SW480 (cell line): ENCODE measurements around the gene HSD17B4.
A peak's percentile ranks its signal among the peaks of the same experiment; 100 is the strongest.
"Not testable (repeated sequence)": the region's sequence is repeated elsewhere in the genome, so short reads cannot be mapped to it uniquely, and the experiment has no call there.

Source experiments
- DNase-seq: peaks from one replicate; pipeline ENCODE4 v3.0.0-alpha.2; 2016; ENCODE audit warnings: low spot score

The HSD17B4 gene, protein sequence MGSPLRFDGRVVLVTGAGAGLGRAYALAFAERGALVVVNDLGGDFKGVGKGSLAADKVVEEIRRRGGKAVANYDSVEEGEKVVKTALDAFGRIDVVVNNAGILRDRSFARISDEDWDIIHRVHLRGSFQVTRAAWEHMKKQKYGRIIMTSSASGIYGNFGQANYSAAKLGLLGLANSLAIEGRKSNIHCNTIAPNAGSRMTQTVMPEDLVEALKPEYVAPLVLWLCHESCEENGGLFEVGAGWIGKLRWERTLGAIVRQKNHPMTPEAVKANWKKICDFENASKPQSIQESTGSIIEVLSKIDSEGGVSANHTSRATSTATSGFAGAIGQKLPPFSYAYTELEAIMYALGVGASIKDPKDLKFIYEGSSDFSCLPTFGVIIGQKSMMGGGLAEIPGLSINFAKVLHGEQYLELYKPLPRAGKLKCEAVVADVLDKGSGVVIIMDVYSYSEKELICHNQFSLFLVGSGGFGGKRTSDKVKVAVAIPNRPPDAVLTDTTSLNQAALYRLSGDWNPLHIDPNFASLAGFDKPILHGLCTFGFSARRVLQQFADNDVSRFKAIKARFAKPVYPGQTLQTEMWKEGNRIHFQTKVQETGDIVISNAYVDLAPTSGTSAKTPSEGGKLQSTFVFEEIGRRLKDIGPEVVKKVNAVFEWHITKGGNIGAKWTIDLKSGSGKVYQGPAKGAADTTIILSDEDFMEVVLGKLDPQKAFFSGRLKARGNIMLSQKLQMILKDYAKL

GRCh38 chr5:119452373-119453039 is at the start of gene HSD17B4:
Gene HSD17B4, plus strand, starts transcription at chr5:119452497. Its CDS starts 79 bp downstream, at chr5:119452576.
- peak; percentile 85 for DNase-seq

- no peak for DNase-seq
Observed at GRCh38 chr5:119402555-119402954, 49.7 kb upstream of the HSD17B4 start.

DNA sequence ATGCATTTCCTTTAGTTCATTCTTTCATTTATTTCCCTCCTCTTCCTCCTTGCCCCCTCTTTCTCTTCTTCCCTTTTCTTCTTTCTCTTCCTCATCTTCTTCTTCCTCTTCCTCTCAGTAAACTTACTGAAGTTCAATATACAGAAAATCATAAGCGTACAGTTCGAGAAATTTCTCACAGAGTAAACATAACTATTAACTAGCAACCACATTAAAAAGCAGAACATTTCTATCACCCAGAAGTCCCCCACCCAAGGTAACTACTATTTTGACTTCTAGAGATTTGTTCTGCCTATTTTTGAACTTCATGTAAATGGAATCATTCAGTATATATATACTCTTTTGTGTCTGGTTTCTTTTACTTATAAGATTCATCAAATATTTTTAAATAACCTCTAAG is 48.3 kb upstream of the HSD17B4 start:
- no peak for DNase-seq

DNA sequence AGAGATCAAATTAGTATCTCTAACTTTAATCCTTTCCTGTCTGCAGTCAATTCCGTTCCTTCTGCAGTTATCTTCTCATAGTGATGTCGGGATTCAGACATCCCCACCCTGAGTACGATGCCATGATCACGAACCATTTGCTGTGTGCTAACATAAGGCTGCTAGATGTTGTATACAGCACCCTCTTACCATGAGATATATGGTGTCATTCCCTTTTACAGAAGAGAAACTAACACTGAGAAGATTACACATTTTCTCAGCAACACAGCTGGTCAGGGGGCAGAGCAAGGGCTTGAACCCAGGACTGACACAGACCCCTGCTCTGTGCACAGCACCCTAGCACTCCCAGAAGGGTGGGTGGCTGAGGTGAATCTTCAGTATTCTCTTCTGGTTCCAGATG is 46.9 kb upstream of the HSD17B4 start:
- DNase-seq: no peak

DNA sequence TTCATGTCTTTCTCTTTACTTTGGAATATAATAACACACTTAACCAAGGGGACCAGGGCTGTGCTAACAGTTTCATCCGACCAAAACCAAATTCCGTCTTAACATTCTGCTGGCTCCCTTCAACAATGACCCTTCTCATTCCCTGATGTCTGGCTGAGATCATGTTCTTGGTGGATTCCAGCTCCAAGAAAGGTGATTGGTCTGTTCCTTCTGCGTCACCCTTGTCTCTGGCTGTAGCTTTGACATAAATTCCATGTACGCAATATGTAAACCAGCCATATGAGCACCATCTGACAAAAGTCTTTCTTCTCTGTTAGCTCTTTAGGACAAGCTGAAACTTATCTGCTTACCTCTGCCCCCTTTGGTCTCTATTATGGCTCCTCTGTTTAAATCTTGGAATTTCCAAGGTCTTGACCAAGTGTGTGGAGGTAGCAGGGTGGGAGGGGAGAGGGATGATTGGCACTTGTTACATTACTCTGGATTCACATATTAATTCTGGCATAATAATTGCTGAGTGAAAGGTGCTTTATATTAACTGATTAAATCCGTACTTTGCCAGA is 45.7 kb upstream of the HSD17B4 start:
- DNase-seq: no peak

GRCh38 chr5:119409235-119409815 is 43.0 kb upstream of the HSD17B4 start:
- DNase-seq: no peak

DNA sequence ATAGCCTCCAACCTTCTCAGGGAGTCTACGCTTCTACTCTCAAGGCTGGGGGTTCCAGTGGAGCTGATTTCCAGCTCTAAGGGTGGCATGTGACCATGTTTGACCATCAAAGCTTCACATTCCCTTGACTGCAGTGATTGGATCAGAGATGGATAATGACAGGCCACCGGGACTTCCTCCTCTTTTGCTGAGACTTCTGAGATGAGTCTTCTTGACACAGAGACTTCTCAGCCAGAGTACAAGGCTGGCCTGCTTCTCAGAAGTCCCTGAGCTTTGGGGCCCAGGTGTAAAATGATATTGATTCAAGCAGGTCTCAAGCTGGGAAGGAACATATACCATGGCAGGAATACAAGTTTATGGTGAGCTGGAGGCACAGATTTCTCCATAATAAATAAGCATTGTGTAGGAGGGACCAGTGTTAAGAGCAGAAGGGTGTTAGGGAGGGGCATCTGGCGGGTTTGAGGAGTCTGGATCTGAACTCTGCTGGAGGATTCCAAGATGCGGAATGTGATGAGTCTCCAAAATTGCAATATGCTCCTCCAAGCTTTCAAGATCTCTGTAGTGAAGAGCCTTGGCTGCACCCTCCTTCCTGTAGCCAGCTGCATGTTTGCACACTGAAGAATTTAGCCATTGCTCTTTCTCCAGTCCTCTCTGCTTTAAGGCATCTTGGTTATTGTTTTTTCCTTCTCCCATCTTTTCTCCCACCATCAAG is 41.7 kb upstream of the HSD17B4 start:
- DNase-seq: no peak

DNA sequence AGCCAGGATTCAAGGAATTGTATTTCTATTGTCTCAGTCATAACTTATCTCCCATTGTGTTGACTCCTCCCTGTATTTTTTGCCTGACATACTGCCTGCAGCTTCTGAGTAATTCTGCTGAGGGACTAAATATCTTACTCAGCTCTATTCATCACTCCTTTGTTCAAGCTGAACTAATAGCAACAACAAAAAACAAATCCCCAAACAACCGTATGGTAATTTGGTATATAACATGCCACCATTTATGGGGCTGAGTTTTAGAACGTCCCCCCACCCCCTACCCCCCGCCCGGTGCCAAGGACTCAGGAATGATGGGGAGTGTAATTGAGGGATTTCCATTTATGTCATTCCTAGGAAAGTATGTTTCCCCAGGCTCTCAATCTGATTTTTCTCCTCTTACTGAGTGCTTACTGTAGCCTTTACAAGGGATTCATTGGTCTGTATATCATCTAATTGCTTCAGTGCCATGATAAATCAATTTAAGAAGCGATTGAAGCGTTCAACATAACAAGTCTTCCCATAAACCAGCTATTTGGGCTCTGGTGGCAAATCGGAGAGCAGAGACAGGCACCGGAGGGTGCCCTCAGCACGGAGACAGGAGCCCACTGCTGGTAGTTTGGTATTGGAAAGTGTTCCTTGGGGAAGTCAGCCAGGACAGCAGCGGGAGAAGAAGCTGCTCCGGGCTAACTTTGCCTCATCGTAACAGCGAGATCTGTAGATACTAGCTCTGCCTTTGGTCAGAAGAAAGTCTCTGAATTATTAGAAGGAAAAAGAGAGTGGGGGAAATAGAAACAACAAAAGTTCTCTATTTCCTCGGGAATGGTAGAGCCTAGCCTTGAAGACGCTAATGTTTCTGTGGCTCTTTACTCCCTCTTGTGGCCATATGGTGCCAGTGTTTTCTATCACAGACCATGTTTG is 40.7 kb upstream of the HSD17B4 start:
- DNase-seq: peak; percentile 69

DNA sequence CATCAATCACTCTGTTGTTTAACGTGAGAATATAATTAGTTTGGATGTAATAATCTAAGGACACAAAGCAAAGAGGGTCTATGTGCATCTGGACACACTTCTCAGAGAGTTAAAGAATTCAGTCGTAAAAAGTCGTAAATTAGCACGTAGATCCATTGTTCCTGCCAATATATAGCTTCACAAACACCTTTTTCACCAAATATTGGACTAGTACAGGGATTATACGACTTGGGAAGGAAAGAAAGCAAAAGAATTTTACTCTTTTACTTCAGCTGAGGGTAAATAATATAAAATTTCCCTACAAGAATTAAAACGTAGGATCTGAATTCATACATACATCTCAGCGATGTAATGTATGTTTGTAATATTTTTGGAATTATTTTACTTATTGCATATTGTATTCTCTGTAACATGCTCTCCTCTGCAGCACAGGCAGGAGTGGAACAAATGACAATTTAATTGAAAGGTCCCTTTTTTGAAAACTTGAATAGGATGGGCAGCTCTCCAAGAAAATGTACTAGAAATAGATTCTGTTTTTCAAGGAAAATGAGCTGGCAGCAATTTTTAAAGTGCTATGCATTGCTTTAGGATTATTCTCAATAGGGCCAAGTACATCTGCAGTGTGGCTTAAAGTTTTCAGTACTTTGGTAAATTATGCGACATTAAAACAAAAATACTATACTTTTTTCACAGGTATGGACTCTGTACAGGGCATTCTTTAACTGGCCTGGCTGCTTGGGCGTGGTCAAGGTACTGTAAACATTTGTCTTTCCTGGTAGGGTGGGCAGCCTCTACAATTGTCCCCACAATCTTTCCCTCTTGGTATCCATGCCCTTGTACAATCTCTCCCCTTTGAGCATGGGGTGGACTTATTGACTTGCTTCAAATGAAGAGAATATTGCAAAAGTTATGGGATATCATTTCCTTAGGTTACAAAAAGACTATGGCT is 39.7 kb upstream of the HSD17B4 start:
- DNase-seq: no peak

- DNase-seq: not testable (repeated sequence)
Observed at GRCh38 chr5:119414124-119414734, 38.1 kb upstream of the HSD17B4 start.

DNA sequence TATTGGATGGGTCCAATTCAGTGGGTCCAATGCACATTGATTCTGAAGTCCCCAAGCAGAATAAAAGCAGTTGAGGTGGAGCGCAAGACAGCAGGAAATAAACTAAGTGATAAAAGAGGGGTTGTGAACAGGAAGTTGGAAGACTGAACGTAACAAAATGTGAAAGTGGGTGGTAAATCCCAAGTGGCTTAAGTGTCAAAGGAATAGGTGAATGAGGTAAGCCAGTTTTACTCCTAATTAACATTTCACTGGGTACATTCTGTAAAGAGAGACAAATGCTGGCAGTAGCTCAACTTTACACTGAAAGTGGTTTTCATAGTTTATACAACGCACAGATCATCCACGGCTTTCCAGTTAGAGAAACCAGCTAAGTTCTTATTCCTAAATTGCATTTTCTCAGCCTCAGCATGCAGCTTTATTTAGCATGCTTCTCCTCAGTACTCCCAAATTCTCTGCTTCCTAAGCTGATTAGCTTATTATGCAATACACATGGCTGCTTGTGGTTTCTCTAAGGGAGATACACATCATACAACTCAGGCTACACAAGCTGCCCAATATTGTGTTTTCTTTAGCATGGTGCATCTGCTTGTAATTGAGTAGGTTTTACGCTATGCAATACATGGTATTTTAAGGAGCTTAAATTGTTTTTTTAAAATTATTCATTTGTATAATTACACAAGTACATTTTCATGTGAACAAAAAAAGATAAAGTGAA is 34.2 kb upstream of the HSD17B4 start:
- DNase-seq: no peak

DNA sequence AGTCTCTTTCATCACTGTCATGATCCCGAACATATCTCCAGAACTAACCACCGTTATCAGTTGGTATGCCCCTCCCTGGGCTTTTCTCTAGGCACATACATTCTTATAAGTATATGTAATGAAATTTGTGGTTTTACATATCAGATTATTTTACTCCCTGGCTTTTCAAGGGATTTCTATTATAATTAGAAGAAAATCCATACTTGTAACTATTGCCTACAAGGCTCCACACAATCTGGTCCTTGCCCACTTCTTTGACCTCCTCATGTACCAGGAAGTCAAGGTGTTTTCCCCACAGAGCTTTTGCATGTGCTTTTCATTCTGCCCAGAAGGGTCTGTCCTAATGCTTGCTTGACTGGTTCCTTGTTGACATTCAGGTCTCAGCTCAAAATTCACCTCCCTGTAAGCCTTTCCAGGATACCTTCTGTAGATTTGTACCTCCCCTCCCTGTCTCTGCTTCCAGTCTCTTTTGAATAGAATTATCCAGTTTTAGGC is 33.6 kb upstream of the HSD17B4 start:
- no peak for DNase-seq

GRCh38 chr5:119420169-119420568 is 32.1 kb upstream of the HSD17B4 start:
- DNase-seq: no peak

- no peak for DNase-seq
Observed at GRCh38 chr5:119426057-119426456, 26.2 kb upstream of the HSD17B4 start.

DNA sequence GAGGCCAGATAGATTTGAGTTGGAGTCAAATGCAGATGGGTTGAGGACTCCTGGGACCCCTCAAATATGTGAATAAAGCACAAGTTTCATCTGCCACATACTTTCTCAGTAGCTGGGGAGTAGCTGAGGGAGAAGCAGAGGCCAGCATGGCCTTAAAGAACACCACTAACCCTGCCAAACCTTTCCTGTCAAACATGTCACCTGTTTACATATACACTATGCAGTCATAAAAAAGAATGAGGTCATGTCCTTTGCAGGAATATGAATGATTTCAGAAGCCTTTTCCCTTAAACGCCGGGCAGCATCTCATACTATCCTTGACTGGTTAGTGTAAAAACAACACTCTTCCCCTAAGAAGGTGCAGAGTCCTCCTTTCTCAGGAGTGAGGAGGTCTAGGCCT is 25.2 kb upstream of the HSD17B4 start:
- DNase-seq: no peak

DNA sequence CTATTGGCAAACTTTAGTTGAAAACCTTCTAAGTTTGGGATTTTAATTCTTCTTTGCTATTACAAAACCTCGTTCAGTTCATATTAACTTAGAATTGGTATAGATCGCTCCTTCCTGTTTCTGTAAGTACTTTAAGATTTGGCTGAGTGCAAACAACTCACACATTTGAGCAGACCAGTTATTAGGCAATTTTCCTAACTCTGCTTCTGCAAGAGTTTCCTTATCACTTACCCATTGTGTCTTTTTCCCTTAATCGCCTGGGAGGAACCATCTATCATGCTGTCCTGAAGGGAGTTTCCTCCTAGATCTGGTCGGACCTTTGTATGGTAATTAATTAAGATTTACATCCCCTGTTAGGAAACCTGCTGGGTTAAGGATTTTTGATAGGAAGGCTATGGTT is 24.7 kb upstream of the HSD17B4 start:
- not testable (repeated sequence) for DNase-seq

GRCh38 chr5:119428166-119428565 is 24.1 kb upstream of the HSD17B4 start:
- DNase-seq: not testable (repeated sequence)

GRCh38 chr5:119428574-119428973 is 23.7 kb upstream of the HSD17B4 start:
- DNase-seq: not testable (repeated sequence)
